IMR-90 (cell line): ENCODE data around the gene NRP1. TPM values are rescaled to one million over a fixed set of nuclear protein-coding genes. Genes with fewer than 3 reads are reported as not detected.

Source experiments
- ATAC-seq: fragments of 200-7000 bp; cut with Tn5 transposase; 2 replicates; pipeline ENCODE4 v1.9.1; 2020; ENCODE audit warnings: low read depth, mild to moderate bottlenecking, moderate library complexity
- BruUV-seq: library from RNA; stranded (reverse); fragments of 400-500 nt; replicated peaks from 2 replicates; lab custom pipeline; 2021; lab: Mats Ljungman, UMichigan
- CTCF ChIA-PET: fragments of 300-600 bp; formaldehyde crosslinking; extraction: SDS; loops from one replicate; lab custom pipeline; 2021; ENCODE audit warnings: antibody characterized with exemption; lab: Yijun Ruan, JAX
- POLR2A ChIA-PET: fragments of 300-600 bp; sonication (Branson Sonifier 250); formaldehyde crosslinking; loops from one replicate; lab custom pipeline; 2022; ENCODE audit warnings: antibody characterized with exemption; ENCODE audit not compliant: unreplicated experiment; lab: Charles Lee
- DNase-seq: peaks from one replicate; pipeline ENCODE4 v3.0.0; 2013
- H2AFZ ChIP-seq: replicated peaks from 2 replicates; pipeline ENCODE3; 2013; ENCODE audit warnings: low read length, mild to moderate bottlenecking; ENCODE audit not compliant: poor library complexity
- H2AK5ac ChIP-seq: 2 replicates; pipeline ENCODE4 v1.6.1; 2013; ENCODE audit warnings: low read depth, low read length, inconsistent platforms
- H2AK9ac ChIP-seq: replicated peaks from 2 replicates; pipeline ENCODE3; 2013; ENCODE audit warnings: mild to moderate bottlenecking, low read depth, low read length, moderate library complexity; ENCODE audit not compliant: poor library complexity
- H2BK120ac ChIP-seq: 2 replicates; pipeline ENCODE4 v1.6.1; 2013; ENCODE audit warnings: low read depth, low read length, inconsistent platforms
- H2BK15ac ChIP-seq: 3 replicates; pipeline ENCODE4 v1.6.1; 2013; ENCODE audit warnings: low read depth, low read length, inconsistent platforms
- H2BK20ac ChIP-seq: 2 replicates; pipeline ENCODE4 v1.6.1; 2013; ENCODE audit warnings: low read depth, mild to moderate bottlenecking, inconsistent platforms, low read length, moderate library complexity
- H2BK5ac ChIP-seq: 2 replicates; pipeline ENCODE4 v1.6.1; 2013; ENCODE audit warnings: mild to moderate bottlenecking, low read depth, low read length, inconsistent platforms; ENCODE audit not compliant: poor library complexity, severe bottlenecking
- H3K14ac ChIP-seq: replicated peaks from 2 replicates; pipeline ENCODE4 v1.6.1; 2013; ENCODE audit warnings: low read depth, low read length, inconsistent platforms
- H3K18ac ChIP-seq: 2 replicates; pipeline ENCODE4 v1.6.1; 2013; ENCODE audit warnings: low read depth, low read length, control low read depth
- H3K23ac ChIP-seq: 2 replicates; pipeline ENCODE4 v1.6.1; 2013; ENCODE audit warnings: low read depth, low read length, inconsistent platforms
- H3K27ac ChIP-seq: 2 replicates; pipeline ENCODE4 v1.5.1; 2013; ENCODE audit warnings: mild to moderate bottlenecking, control low read depth, low read length; ENCODE audit not compliant: insufficient read depth
- H3K27me3 ChIP-seq: 2 replicates; pipeline ENCODE4 v1.6.1; 2013; ENCODE audit warnings: low read length; ENCODE audit not compliant: control insufficient read depth, insufficient read depth
- H3K36me3 ChIP-seq: 2 replicates; pipeline ENCODE4 v1.6.1; 2013; ENCODE audit warnings: low read length, mixed read lengths; ENCODE audit not compliant: control insufficient read depth, insufficient read depth
- H3K4ac ChIP-seq: 2 replicates; pipeline ENCODE4 v1.6.1; 2013; ENCODE audit warnings: low read depth, low read length, inconsistent platforms
- H3K4me1 ChIP-seq: 2 replicates; pipeline ENCODE4 v1.6.1; 2013; ENCODE audit warnings: low read length, mixed read lengths; ENCODE audit not compliant: control insufficient read depth, insufficient read depth
- H3K4me2 ChIP-seq: 2 replicates; pipeline ENCODE4 v1.6.1; 2013; ENCODE audit warnings: low read depth, mild to moderate bottlenecking, control low read depth, low read length, moderate library complexity
- H3K4me3 ChIP-seq: 2 replicates; pipeline ENCODE4 v1.5.1; 2013; ENCODE audit warnings: low read depth, mild to moderate bottlenecking, control low read depth, low read length, moderate library complexity; ENCODE audit not compliant: insufficient read depth
- H3K56ac ChIP-seq: 2 replicates; pipeline ENCODE4 v1.6.1; 2013; ENCODE audit warnings: low read length, inconsistent platforms; ENCODE audit not compliant: insufficient read depth; ENCODE audit errors: extremely low read depth
- H3K79me1 ChIP-seq, 2 experiments: 2 replicates each; pipeline ENCODE4 v1.6.1; 2013; ENCODE audit warnings: low read length in 2 of 2, inconsistent platforms in 1 of 2, low read depth in 1 of 2
- H3K9ac ChIP-seq: 2 replicates; pipeline ENCODE4 v1.6.1; 2013; ENCODE audit warnings: low read depth, low read length, control low read depth
- H3K9me1 ChIP-seq: 2 replicates; pipeline ENCODE4 v1.6.1; 2013; ENCODE audit warnings: low read length, inconsistent platforms; ENCODE audit not compliant: insufficient read depth
- H3K9me3 ChIP-seq: 2 replicates; pipeline ENCODE4 v1.6.1; 2013; ENCODE audit warnings: low read length; ENCODE audit not compliant: control insufficient read depth, insufficient read depth
- H4K20me1 ChIP-seq: 2 replicates; pipeline ENCODE4 v1.6.1; 2013; ENCODE audit warnings: low read length, inconsistent platforms; ENCODE audit not compliant: insufficient read depth
- H4K5ac ChIP-seq: 2 replicates; pipeline ENCODE4 v1.6.1; 2013; ENCODE audit warnings: mild to moderate bottlenecking, low read depth, low read length, control low read depth
- H4K8ac ChIP-seq, 2 experiments: 2 replicates each; pipeline ENCODE4 v1.6.1; 2013; ENCODE audit warnings: low read depth in 2 of 2, low read length in 2 of 2, control low read depth in 1 of 2, inconsistent platforms in 1 of 2
- H4K91ac ChIP-seq: 2 replicates; pipeline ENCODE4 v1.6.1; 2013; ENCODE audit warnings: low read depth, low read length, inconsistent platforms; ENCODE audit not compliant: insufficient read depth
- BHLHE40 ChIP-seq: fragments of 150-350 bp; IDR thresholded peaks from 2 replicates; pipeline ENCODE4 v1.6.1; 2016; ENCODE audit warnings: mild to moderate bottlenecking, low read depth, low read length
- CEBPB ChIP-seq: IDR thresholded peaks from 2 replicates; pipeline ENCODE4 v1.6.1; 2012; ENCODE audit warnings: low read depth, low read length, improper control_type of control experiment
- CHD1 ChIP-seq: IDR thresholded peaks from 2 replicates; pipeline ENCODE4 v1.6.1; 2012; ENCODE audit warnings: low read depth, low read length, improper control_type of control experiment
- ELK1 ChIP-seq: fragments of 150-350 bp; IDR thresholded peaks from 2 replicates; pipeline ENCODE4 v1.6.1; 2016; ENCODE audit warnings: low read depth, mild to moderate bottlenecking, low read length, moderate library complexity, borderline replicate concordance
- FOS ChIP-seq: fragments of 150-350 bp; IDR thresholded peaks from 2 replicates; pipeline ENCODE4 v1.6.1; 2016; ENCODE audit warnings: low read depth, low read length
- MAFK ChIP-seq: IDR thresholded peaks from 2 replicates; pipeline ENCODE4 v1.6.1; 2012; ENCODE audit warnings: low read depth, low read length, improper control_type of control experiment
- MAZ ChIP-seq: IDR thresholded peaks from 2 replicates; pipeline ENCODE4 v1.6.1; 2012; ENCODE audit warnings: low read depth, mild to moderate bottlenecking, low read length, improper control_type of control experiment, moderate library complexity, borderline replicate concordance
- MXI1 ChIP-seq: IDR thresholded peaks from 2 replicates; pipeline ENCODE4 v1.6.1; 2012; ENCODE audit warnings: low read depth, mild to moderate bottlenecking, low read length, moderate library complexity, borderline replicate concordance
- POLR2A ChIP-seq: IDR thresholded peaks from 2 replicates; pipeline ENCODE4 v1.6.1; 2012; ENCODE audit warnings: mild to moderate bottlenecking, low read depth, low read length
- RAD21 ChIP-seq: IDR thresholded peaks from 2 replicates; pipeline ENCODE4 v1.6.1; 2012; ENCODE audit warnings: low read length, improper control_type of control experiment
- RCOR1 ChIP-seq: IDR thresholded peaks from 2 replicates; pipeline ENCODE4 v1.6.1; 2012; ENCODE audit warnings: mild to moderate bottlenecking, low read length, improper control_type of control experiment; ENCODE audit not compliant: insufficient replicate concordance
- RFX5 ChIP-seq: IDR thresholded peaks from 2 replicates; pipeline ENCODE4 v1.8.0; 2012; ENCODE audit warnings: low read depth, mild to moderate bottlenecking, low read length, moderate library complexity
- SMC3 ChIP-seq: fragments of 150-350 bp; IDR thresholded peaks from 2 replicates; pipeline ENCODE4 v1.6.1; 2016; ENCODE audit warnings: low read depth, mild to moderate bottlenecking, antibody characterized with exemption, low read length, moderate library complexity
- USF2 ChIP-seq: fragments of 150-350 bp; IDR thresholded peaks from 2 replicates; pipeline ENCODE4 v1.6.1; 2017; ENCODE audit warnings: mild to moderate bottlenecking, antibody characterized with exemption, low read length, low read depth
- WGBS, 2 experiments: methylation state at CpG; one replicate each; pipeline versions ENCODE4 v1.1.5 to v1.1.7; 2013; ENCODE audit warnings: missing lambda C conversion rate in 2 of 2; ENCODE audit not compliant: insufficient read length in 1 of 2; ENCODE audit errors: extremely low coverage in 2 of 2; 5-methylcytosine and 5-hydroxymethylcytosine counted together
- dilution Hi-C: fragments of 300-500 bp; cut with HindIII; formaldehyde crosslinking; loops from one replicate; pipeline ENCODE4 v1.14.3; 2018; ENCODE audit warnings: low sequenced_read_pairs; ENCODE audit not compliant: unreplicated experiment
- in situ Hi-C: fragments of 300-500 bp; cut with MboI; formaldehyde crosslinking; loops from 3 replicates; pipeline ENCODE4 v1.14.3; 2019; ENCODE audit warnings: low sequenced_read_pairs, inconsistent platforms, mixed read lengths
- intact Hi-C: fragments of 100-400 bp; cut with micrococcal nuclease; formaldehyde crosslinking; loops from 2 replicates; pipeline ENCODE4 v1.10.0; 2022
- polyA plus RNA-seq, 3 experiments: library from polyadenylated mRNA; depleted of rRNA; stranded (reverse); fragments of >200 nt; gene quantifications; 2 replicates each; pipeline ENCODE4 v1.2.3, GENCODE V29; 2012; ENCODE audit warnings: low replicate concordance in 1 of 3
- total RNA-seq: library from RNA; depleted of rRNA; stranded (reverse); fragments of >200 nt; gene quantifications from 2 replicates; pipeline ENCODE4 v1.2.3, GENCODE V29; 2012
- TF ChIP-seq, protein P1 (sequence below): conservative IDR thresholded peaks from 2 replicates; pipeline ENCODE4 v1.5.1; 2012; ENCODE audit warnings: mild to moderate bottlenecking, low read depth, low read length, improper control_type of control experiment

The NRP1 gene
- total and polyA plus RNA-seq, 2 of the 4 experiments (the other 2 are of a cell fraction) = 108 to 227 TPM

- H4K91ac ChIP-seq = no peak overlapping the region
- TF ChIP-seq SMC3 = no peak
- TF ChIP-seq, protein P1, sequence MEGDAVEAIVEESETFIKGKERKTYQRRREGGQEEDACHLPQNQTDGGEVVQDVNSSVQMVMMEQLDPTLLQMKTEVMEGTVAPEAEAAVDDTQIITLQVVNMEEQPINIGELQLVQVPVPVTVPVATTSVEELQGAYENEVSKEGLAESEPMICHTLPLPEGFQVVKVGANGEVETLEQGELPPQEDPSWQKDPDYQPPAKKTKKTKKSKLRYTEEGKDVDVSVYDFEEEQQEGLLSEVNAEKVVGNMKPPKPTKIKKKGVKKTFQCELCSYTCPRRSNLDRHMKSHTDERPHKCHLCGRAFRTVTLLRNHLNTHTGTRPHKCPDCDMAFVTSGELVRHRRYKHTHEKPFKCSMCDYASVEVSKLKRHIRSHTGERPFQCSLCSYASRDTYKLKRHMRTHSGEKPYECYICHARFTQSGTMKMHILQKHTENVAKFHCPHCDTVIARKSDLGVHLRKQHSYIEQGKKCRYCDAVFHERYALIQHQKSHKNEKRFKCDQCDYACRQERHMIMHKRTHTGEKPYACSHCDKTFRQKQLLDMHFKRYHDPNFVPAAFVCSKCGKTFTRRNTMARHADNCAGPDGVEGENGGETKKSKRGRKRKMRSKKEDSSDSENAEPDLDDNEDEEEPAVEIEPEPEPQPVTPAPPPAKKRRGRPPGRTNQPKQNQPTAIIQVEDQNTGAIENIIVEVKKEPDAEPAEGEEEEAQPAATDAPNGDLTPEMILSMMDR = no peak
- no peak for TF ChIP-seq USF2
- TF ChIP-seq RCOR1 = no peak
- no peak for TF ChIP-seq RAD21
- TF ChIP-seq POLR2A = no peak
- TF ChIP-seq MAFK = no peak
- no peak for TF ChIP-seq CHD1
- no peak for TF ChIP-seq MXI1
- no peak for TF ChIP-seq CEBPB
- TF ChIP-seq FOS = no peak
- TF ChIP-seq ELK1 = no peak
- TF ChIP-seq RFX5 = no peak
- no peak for TF ChIP-seq MAZ
- TF ChIP-seq BHLHE40 = no peak
- H3K4me1 ChIP-seq = peaks cover 11% of the 10 kb centered on the region
- H3K9me1 ChIP-seq = peaks cover 11% of the 10 kb centered on the region
- H3K9ac ChIP-seq = no peak overlapping the region
- no TSS peak for BruUV-seq
- H2BK120ac ChIP-seq = no peak overlapping the region
- POLR2A ChIA-PET = no interaction called here
- H2BK15ac ChIP-seq = no peak overlapping the region
- H3K23ac ChIP-seq = no peak overlapping the region
- no peak for ATAC-seq
- no peak overlapping the region for H4K5ac ChIP-seq
- no peak overlapping the region for H3K27ac ChIP-seq
- no peak overlapping the region for H3K18ac ChIP-seq
- DNase-seq = no peak
- H2BK20ac ChIP-seq = no peak overlapping the region
- no peak overlapping the region for H2AFZ ChIP-seq
- dilution Hi-C loops (no loop called here), intact Hi-C loops (no loop called here), in situ Hi-C loops (no loop called here)
- no peaks in the 10 kb centered on the region for H3K9me3 ChIP-seq
- no peak overlapping the region for H3K14ac ChIP-seq
- H3K4ac ChIP-seq = no peak overlapping the region
- no peaks in the 10 kb centered on the region for H3K27me3 ChIP-seq
- WGBS, 2 experiments = no CpG with 5 or more reads among the region's 2 CpGs
- peaks cover 31% of the 10 kb centered on the region for H3K36me3 ChIP-seq
- no peak overlapping the region for H3K4me3 ChIP-seq
- no peak overlapping the region for H3K4me2 ChIP-seq
- no peak overlapping the region for H2AK9ac ChIP-seq
- CTCF ChIA-PET = no interaction called here
- H2BK5ac ChIP-seq = no peak overlapping the region
- no peak overlapping the region for H2AK5ac ChIP-seq
- H3K56ac ChIP-seq = no peak overlapping the region
- no peaks in the 10 kb centered on the region for H4K20me1 ChIP-seq
- H4K8ac ChIP-seq = no peak overlapping the region
- peaks cover 19 to 54% of the 10 kb centered on the region in 2 experiments for H3K79me1 ChIP-seq
Observed at GRCh38 chr10:33227489-33227888, 107.0 kb downstream of the NRP1 start.
